GM18507 (cell line): ENCODE measurements around the gene VAV1.
"Not testable (repeated sequence)": the region's sequence is repeated elsewhere in the genome, so short reads cannot be mapped to it uniquely, and the experiment has no call there.

Source experiments
- DNase-seq: peaks from one replicate; pipeline ENCODE4 v3.0.0; 2011; ENCODE audit warnings: low read depth; ENCODE audit not compliant: insufficient read length; ENCODE audit errors: extremely low spot score
- FAIRE-seq: peaks from 2 replicates; lab custom pipeline; 2011; peaks lifted over from hg19 to GRCh38; lab: Jason Lieb, UNC

The VAV1 gene

GRCh38 chr19:6777434-6777833 is 4.9 kb downstream of the VAV1 start:
- no peak for DNase-seq
- FAIRE-seq, result no peak

- FAIRE-seq, result no peak
Observed at GRCh38 chr19:6778386-6778785, 5.9 kb downstream of the VAV1 start.

GRCh38 chr19:6779206-6779605 is 6.7 kb downstream of the VAV1 start:
- DNase-seq, result no peak
- FAIRE-seq, result peak; percentile 24

More at GRCh38 chr19:6778386-6778785, 5.9 kb downstream of the VAV1 start:
- DNase-seq, result no peak

- DNase-seq, result no peak
- FAIRE-seq, result no peak
Observed at GRCh38 chr19:6787393-6787792, 14.9 kb downstream of the VAV1 start.

GRCh38 chr19:6788896-6789295 is 16.4 kb downstream of the VAV1 start:
- no peak for DNase-seq
- no peak for FAIRE-seq

GRCh38 chr19:6790194-6791128 is 18.0 kb downstream of the VAV1 start:
- DNase-seq, result no peak
- FAIRE-seq, result no peak

- no peak for FAIRE-seq
- no peak for DNase-seq
Observed at GRCh38 chr19:6791237-6791636, 18.7 kb downstream of the VAV1 start.

GRCh38 chr19:6793411-6793810 is 20.9 kb downstream of the VAV1 start:
- FAIRE-seq, result no peak
- DNase-seq, result no peak

- FAIRE-seq (peak; percentile 51), DNase-seq (no peak)
Observed at GRCh38 chr19:6793973-6794372, 21.5 kb downstream of the VAV1 start.

- FAIRE-seq (no peak), DNase-seq (no peak)
Observed at GRCh38 chr19:6794686-6795431, 22.4 kb downstream of the VAV1 start.

- DNase-seq, result no peak
- no peak for FAIRE-seq
Observed at GRCh38 chr19:6796278-6796677, 23.8 kb downstream of the VAV1 start.

- no peak for FAIRE-seq
- DNase-seq, result no peak
Observed at GRCh38 chr19:6797646-6798045, 25.1 kb downstream of the VAV1 start.

- not testable (repeated sequence) for DNase-seq
- peak; percentile 75 for FAIRE-seq
Observed at GRCh38 chr19:6800160-6800790, 27.8 kb downstream of the VAV1 start.

GRCh38 chr19:6800991-6801484 is 28.5 kb downstream of the VAV1 start:
- DNase-seq (no peak), FAIRE-seq (no peak)

- FAIRE-seq (peak; percentile 98), DNase-seq (peak; percentile 43)
Observed at GRCh38 chr19:6801485-6802086, 29.1 kb downstream of the VAV1 start.

GRCh38 chr19:6802336-6803035 is 30.0 kb downstream of the VAV1 start:
- FAIRE-seq, result peak; percentile 99

GRCh38 chr19:6803036-6803404 is 30.5 kb downstream of the VAV1 start:
- no peak for FAIRE-seq
- no peak for DNase-seq

More at GRCh38 chr19:6802336-6803035, 30.0 kb downstream of the VAV1 start:
- DNase-seq, result peak; percentile 28

- FAIRE-seq (no peak), DNase-seq (no peak)
Observed at GRCh38 chr19:6806488-6806887, 34.0 kb downstream of the VAV1 start.

GRCh38 chr19:6807291-6807690 is 34.8 kb downstream of the VAV1 start:
- DNase-seq, result no peak
- FAIRE-seq, result no peak
